ENCODE results near the gene CCNK. TPM values are rescaled to one million over a fixed set of nuclear protein-coding genes. Genes with fewer than 3 reads are reported as not detected.

Gene CCNK
- total RNA-seq, 3 donors from 2014 or later: 23.0 to 29.0 (median 23.9) TPM

DNA sequence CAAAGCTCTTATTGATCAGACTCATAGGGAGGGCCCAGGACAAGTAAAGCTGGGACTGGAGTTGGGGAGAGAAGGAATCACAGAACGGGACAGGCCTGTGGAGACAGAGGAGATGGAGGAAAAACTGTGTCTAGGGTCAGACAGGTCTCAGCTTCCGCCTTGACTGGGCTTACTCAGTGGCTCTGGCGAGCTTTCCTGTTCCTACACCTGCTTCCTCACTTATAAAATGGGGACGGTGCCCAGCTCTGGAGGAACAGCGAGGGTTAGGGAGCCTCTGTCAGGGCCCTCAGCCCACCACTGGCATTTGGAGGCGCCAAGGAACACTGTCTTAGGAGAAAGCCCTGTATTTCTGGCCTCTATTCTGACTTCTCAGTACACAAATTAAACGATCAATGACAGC lies 35.3 kb upstream of the CCNK start:
- intact Hi-C loops (cut with DNase I; ENCODE audit: low total_unique reads): no loop called here
- no peaks in the 10 kb centered on the region for H3K36me3 ChIP-seq
- no peak overlapping the region for H3K4me3 ChIP-seq
- no peaks in the 10 kb centered on the region for H3K27me3 ChIP-seq
- TF ChIP-seq, protein P1, sequence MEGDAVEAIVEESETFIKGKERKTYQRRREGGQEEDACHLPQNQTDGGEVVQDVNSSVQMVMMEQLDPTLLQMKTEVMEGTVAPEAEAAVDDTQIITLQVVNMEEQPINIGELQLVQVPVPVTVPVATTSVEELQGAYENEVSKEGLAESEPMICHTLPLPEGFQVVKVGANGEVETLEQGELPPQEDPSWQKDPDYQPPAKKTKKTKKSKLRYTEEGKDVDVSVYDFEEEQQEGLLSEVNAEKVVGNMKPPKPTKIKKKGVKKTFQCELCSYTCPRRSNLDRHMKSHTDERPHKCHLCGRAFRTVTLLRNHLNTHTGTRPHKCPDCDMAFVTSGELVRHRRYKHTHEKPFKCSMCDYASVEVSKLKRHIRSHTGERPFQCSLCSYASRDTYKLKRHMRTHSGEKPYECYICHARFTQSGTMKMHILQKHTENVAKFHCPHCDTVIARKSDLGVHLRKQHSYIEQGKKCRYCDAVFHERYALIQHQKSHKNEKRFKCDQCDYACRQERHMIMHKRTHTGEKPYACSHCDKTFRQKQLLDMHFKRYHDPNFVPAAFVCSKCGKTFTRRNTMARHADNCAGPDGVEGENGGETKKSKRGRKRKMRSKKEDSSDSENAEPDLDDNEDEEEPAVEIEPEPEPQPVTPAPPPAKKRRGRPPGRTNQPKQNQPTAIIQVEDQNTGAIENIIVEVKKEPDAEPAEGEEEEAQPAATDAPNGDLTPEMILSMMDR (IDR thresholded peaks at IDR 0.05): no peak
- no peak for TF ChIP-seq POLR2AphosphoS5 (IDR thresholded peaks at IDR 0.05)
- no peak for TF ChIP-seq POLR2A (IDR thresholded peaks at IDR 0.05)
- no peaks in the 10 kb centered on the region for H3K4me1 ChIP-seq
- H3K27ac ChIP-seq: no peak overlapping the region
- no peak for DNase-seq (ENCODE audit: low spot score in 2 of 2)
- H3K9me3 ChIP-seq: no peaks in the 10 kb centered on the region

GRCh38 chr14:99447739-99448138 lies 33.5 kb upstream of the CCNK start:
- no peaks in the 10 kb centered on the region for H3K36me3 ChIP-seq

DNA sequence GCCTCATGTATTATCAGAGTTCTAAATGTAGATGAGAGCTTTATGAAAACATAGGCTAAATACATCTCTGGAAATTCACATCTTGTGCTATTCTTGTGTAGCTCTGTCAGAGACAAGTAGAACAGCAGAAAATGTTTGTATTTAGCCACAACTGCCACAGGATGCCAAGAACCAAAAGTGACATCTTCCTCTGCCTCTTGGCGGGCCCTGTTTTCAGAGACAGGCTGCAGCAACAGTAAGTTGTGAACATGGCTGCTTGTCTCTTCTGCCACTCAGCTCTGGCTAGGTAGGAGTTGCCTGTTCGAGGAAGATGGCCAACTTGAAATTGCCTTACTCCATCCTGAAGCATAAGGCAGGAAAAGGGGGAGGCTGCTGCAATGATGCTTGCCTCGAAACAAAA lies 30.9 kb upstream of the CCNK start:
- Histone ChIP-seq H3K27me3 (no peaks in the 10 kb centered on the region), H3K4me3 (no peak overlapping the region), H3K27ac (no peak overlapping the region), H3K36me3 (no peaks in the 10 kb centered on the region), H3K9me3 (no peaks in the 10 kb centered on the region), H3K4me1 (no peaks in the 10 kb centered on the region)
- TF ChIP-seq POLR2A (IDR thresholded peaks at IDR 0.05) (no peak), POLR2AphosphoS5 (IDR thresholded peaks at IDR 0.05) (no peak)
- TF ChIP-seq, protein P1 (IDR thresholded peaks at IDR 0.05): no peak
- DNase-seq (ENCODE audit: low spot score in 2 of 2): no peak
- intact Hi-C loops (cut with DNase I; ENCODE audit: low total_unique reads): no loop called here

More at GRCh38 chr14:99447739-99448138, 33.5 kb upstream of the CCNK start:
- Histone ChIP-seq H3K4me1 (no peaks in the 10 kb centered on the region), H3K4me3 (no peak overlapping the region), H3K27ac (no peak overlapping the region), H3K27me3 (no peaks in the 10 kb centered on the region), H3K9me3 (no peaks in the 10 kb centered on the region)
- no peak for TF ChIP-seq POLR2AphosphoS5 (IDR thresholded peaks at IDR 0.05)
- TF ChIP-seq POLR2A (IDR thresholded peaks at IDR 0.05): no peak
- TF ChIP-seq, protein P1 (IDR thresholded peaks at IDR 0.05): no peak
- intact Hi-C loops (cut with DNase I; ENCODE audit: low total_unique reads): no loop called here
- DNase-seq (ENCODE audit: low spot score in 2 of 2): no peak

DNA sequence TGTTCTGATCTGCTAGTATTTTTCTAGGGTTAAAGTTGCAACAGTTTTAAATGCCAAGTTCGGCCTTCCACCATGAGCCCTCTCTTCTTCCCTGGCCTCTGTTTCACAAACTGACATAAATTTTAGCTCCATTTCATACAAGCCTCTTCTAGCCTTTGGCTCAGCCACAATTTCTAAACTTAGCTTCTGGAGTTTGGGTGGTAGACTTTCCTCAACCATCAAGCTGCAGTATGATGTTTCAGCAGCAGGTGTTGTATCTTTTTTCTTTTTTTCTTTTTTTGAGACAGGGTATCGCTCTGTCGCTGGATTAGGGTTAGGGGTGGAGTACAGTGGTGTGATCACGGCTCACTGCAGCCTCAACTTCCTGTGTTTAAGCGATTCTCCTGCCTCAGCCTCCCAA lies 30.0 kb upstream of the CCNK start:
- intact Hi-C loops (cut with DNase I; ENCODE audit: low total_unique reads): no loop called here
- Histone ChIP-seq H3K9me3 (no peaks in the 10 kb centered on the region), H3K27me3 (no peaks in the 10 kb centered on the region), H3K4me1 (no peaks in the 10 kb centered on the region), H3K4me3 (no peak overlapping the region), H3K36me3 (no peaks in the 10 kb centered on the region), H3K27ac (no peak overlapping the region)
- no peak for DNase-seq (ENCODE audit: low spot score in 2 of 2)
- TF ChIP-seq, protein P1 (IDR thresholded peaks at IDR 0.05): no peak
- no peak for TF ChIP-seq POLR2A (IDR thresholded peaks at IDR 0.05)
- no peak for TF ChIP-seq POLR2AphosphoS5 (IDR thresholded peaks at IDR 0.05)

GRCh38 chr14:99452968-99453367 lies 28.2 kb upstream of the CCNK start:
- peaks cover 3% of the 10 kb centered on the region for H3K36me3 ChIP-seq
- intact Hi-C loops (cut with DNase I; ENCODE audit: low total_unique reads): no loop called here

More at GRCh38 chr14:99452968-99453367, 28.2 kb upstream of the CCNK start:
- Histone ChIP-seq H3K4me1 (no peaks in the 10 kb centered on the region), H3K4me3 (no peak overlapping the region), H3K9me3 (no peaks in the 10 kb centered on the region), H3K27ac (no peak overlapping the region), H3K27me3 (no peaks in the 10 kb centered on the region)
- no peak for DNase-seq (ENCODE audit: low spot score in 2 of 2)
- no peak for TF ChIP-seq POLR2AphosphoS5 (IDR thresholded peaks at IDR 0.05)
- TF ChIP-seq POLR2A (IDR thresholded peaks at IDR 0.05): no peak
- TF ChIP-seq, protein P1 (IDR thresholded peaks at IDR 0.05): no peak
